Measurements from ENCODE around the gene IFT25.

GRCh38 chr1:53911442-53911841 lies 34.1 kb downstream of the IFT25 start:
- no peak for TF ChIP-seq CTCF (IDR thresholded peaks at IDR 0.05)
- no peak for TF ChIP-seq POLR2AphosphoS5 (IDR thresholded peaks at IDR 0.05)

All from gastroesophageal sphincter (tissue), 3 donors.